Measurements from ENCODE around the gene ARHGAP15.

GRCh38 chr2:143417428-143417827 is 288.2 kb downstream of the ARHGAP15 start:
- TF ChIP-seq, protein P1, sequence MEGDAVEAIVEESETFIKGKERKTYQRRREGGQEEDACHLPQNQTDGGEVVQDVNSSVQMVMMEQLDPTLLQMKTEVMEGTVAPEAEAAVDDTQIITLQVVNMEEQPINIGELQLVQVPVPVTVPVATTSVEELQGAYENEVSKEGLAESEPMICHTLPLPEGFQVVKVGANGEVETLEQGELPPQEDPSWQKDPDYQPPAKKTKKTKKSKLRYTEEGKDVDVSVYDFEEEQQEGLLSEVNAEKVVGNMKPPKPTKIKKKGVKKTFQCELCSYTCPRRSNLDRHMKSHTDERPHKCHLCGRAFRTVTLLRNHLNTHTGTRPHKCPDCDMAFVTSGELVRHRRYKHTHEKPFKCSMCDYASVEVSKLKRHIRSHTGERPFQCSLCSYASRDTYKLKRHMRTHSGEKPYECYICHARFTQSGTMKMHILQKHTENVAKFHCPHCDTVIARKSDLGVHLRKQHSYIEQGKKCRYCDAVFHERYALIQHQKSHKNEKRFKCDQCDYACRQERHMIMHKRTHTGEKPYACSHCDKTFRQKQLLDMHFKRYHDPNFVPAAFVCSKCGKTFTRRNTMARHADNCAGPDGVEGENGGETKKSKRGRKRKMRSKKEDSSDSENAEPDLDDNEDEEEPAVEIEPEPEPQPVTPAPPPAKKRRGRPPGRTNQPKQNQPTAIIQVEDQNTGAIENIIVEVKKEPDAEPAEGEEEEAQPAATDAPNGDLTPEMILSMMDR (IDR thresholded peaks at IDR 0.05) = no peak
- TF ChIP-seq POLR2AphosphoS5 (IDR thresholded peaks at IDR 0.05) = no peak
- TF ChIP-seq POLR2A (IDR thresholded peaks at IDR 0.05) = no peak
- no peak for TF ChIP-seq EP300 (IDR thresholded peaks at IDR 0.05)

Data from gastroesophageal sphincter (tissue), 3 donors.